GM12878 (cell line): Measurements from ENCODE around the gene PRM2. TPM values are rescaled to one million over a fixed set of nuclear protein-coding genes. Genes with fewer than 3 reads are reported as not detected.

ENCODE experiments used
- ATF7 ChIP-seq: fragments of 450-650 bp; IDR thresholded peaks from 2 replicates; pipeline ENCODE4 v1.6.1; 2016; ENCODE audit warnings: low read depth, mild to moderate bottlenecking
- BHLHE40 ChIP-seq, 2 experiments: fragments of 450-650 bp in 1 of 2; IDR thresholded peaks; 2 replicates each; pipeline ENCODE4 v1.6.1; 2011 to 2017; ENCODE audit warnings: low read depth in 2 of 2, borderline replicate concordance in 1 of 2, improper control_type of control experiment in 1 of 2, low read length in 1 of 2, mild to moderate bottlenecking in 1 of 2
- CBX5 ChIP-seq: sonication (generic); IDR thresholded peaks from 2 replicates; pipeline ENCODE4 v1.6.1; 2016; ENCODE audit warnings: low read depth, moderate library complexity, mild to moderate bottlenecking, inconsistent platforms
- CHD2 ChIP-seq: IDR thresholded peaks from 2 replicates; pipeline ENCODE4 v1.6.1; 2011; ENCODE audit warnings: low read depth, low read length, improper control_type of control experiment, borderline replicate concordance
- FOXK2 ChIP-seq: fragments of 450-650 bp; IDR thresholded peaks from 2 replicates; pipeline ENCODE4 v1.6.1; 2017; ENCODE audit warnings: mild to moderate bottlenecking, moderate library complexity
- IKZF2 ChIP-seq, 2 experiments: fragments of 450-650 bp; IDR thresholded peaks; 2 replicates each; pipeline ENCODE4 v1.6.1; 2017; ENCODE audit warnings: mild to moderate bottlenecking in 2 of 2, moderate library complexity in 2 of 2
- JUND ChIP-seq: IDR thresholded peaks from 2 replicates; pipeline ENCODE4 v1.6.1; 2012; ENCODE audit warnings: low read depth, mild to moderate bottlenecking, low read length, improper control_type of control experiment, moderate library complexity
- MEF2A ChIP-seq: IDR thresholded peaks from 2 replicates; pipeline ENCODE4 v1.6.1; 2011; ENCODE audit warnings: low read depth, mild to moderate bottlenecking, low read length, moderate library complexity; ENCODE audit not compliant: insufficient read depth
- MEF2B ChIP-seq: fragments of 450-650 bp; IDR thresholded peaks from 2 replicates; pipeline ENCODE4 v1.6.1; 2018; ENCODE audit warnings: mild to moderate bottlenecking, moderate library complexity; ENCODE audit not compliant: partially characterized antibody, poor library complexity, severe bottlenecking
- MTA3 ChIP-seq: IDR thresholded peaks from 2 replicates; pipeline ENCODE4 v1.6.1; 2012; ENCODE audit warnings: low read length, inconsistent platforms, borderline replicate concordance
- NBN ChIP-seq: fragments of 450-650 bp; IDR thresholded peaks from 2 replicates; pipeline ENCODE4 v1.6.1; 2016
- NKRF ChIP-seq: fragments of 450-650 bp; conservative IDR thresholded peaks from 2 replicates; pipeline ENCODE4 v1.6.1; 2017; ENCODE audit warnings: mild to moderate bottlenecking, moderate library complexity
- NRF1 ChIP-seq: conservative IDR thresholded peaks from 2 replicates; pipeline ENCODE4 v1.6.1; 2011; ENCODE audit warnings: mild to moderate bottlenecking, low read depth, low read length, improper control_type of control experiment
- PAX5 ChIP-seq: IDR thresholded peaks from 2 replicates; pipeline ENCODE4 v1.6.1; 2011; ENCODE audit warnings: low read depth, low read length, borderline replicate concordance
- PAX8 ChIP-seq: fragments of 450-650 bp; IDR thresholded peaks from 2 replicates; pipeline ENCODE4 v1.6.1; 2017; ENCODE audit warnings: mild to moderate bottlenecking, moderate library complexity
- PML ChIP-seq: IDR thresholded peaks from 2 replicates; pipeline ENCODE4 v1.6.1; 2012; ENCODE audit warnings: low read length, inconsistent platforms
- POLR2AphosphoS5 ChIP-seq: IDR thresholded peaks from 2 replicates; pipeline ENCODE4 v1.6.1; 2011; ENCODE audit warnings: mild to moderate bottlenecking, low read length, inconsistent platforms
- RAD51 ChIP-seq: fragments of 450-650 bp; IDR thresholded peaks from 2 replicates; pipeline ENCODE4 v1.6.1; 2016; ENCODE audit warnings: moderate library complexity, mild to moderate bottlenecking, inconsistent platforms
- RELA ChIP-seq: fragments of 450-650 bp; IDR thresholded peaks from 2 replicates; pipeline ENCODE4 v1.8.0; 2014; ENCODE audit warnings: borderline replicate concordance; ENCODE audit not compliant: partially characterized antibody
- SRF ChIP-seq, 2 experiments: IDR thresholded peaks; 2 replicates each; pipeline ENCODE4 v1.6.1; 2011; ENCODE audit warnings: low read depth in 2 of 2, low read length in 2 of 2, mild to moderate bottlenecking in 1 of 2, moderate library complexity in 1 of 2
- TCF3 ChIP-seq: IDR thresholded peaks from 2 replicates; pipeline ENCODE4 v1.6.1; 2012; ENCODE audit warnings: low read depth, mild to moderate bottlenecking, low read length, borderline replicate concordance; ENCODE audit not compliant: insufficient read depth
- ZBTB40 ChIP-seq: fragments of 450-650 bp; IDR thresholded peaks from 2 replicates; pipeline ENCODE4 v1.6.1; 2016; ENCODE audit warnings: mild to moderate bottlenecking, moderate library complexity, borderline replicate concordance
- ZZZ3 ChIP-seq: IDR thresholded peaks from 2 replicates; pipeline ENCODE4 v1.6.1; 2011; ENCODE audit warnings: low read depth; ENCODE audit not compliant: control insufficient read depth, insufficient read length
- polyA plus RNA-seq, 11 experiments: library from polyadenylated mRNA; depleted of rRNA in 4 of 11; unstranded in 6 of 11; stranded (reverse) in 5 of 11; fragments of >200 nt; fragmentation: Nextera tagmentation in 4 of 11; fragmentation: Illumina TruSeq in 1 of 11; extraction: Ambion mirVana in 4 of 11; extraction: Trizol in 1 of 11; gene quantifications; 1 replicate in 1 of 11; 2 replicates in 10 of 11; pipeline versions ENCODE4 v1.2.1 to v1.2.3, GENCODE V29; 2011 to 2016; ENCODE audit warnings: inconsistent platforms in 2 of 11, missing spikeins in 2 of 11, low read depth in 1 of 11
- total RNA-seq, 4 experiments: library from RNA; depleted of rRNA in 3 of 4; stranded (reverse); fragments of >200 nt in 3 of 4; fragmentation: Illumina TruSeq in 1 of 4; extraction: Trizol in 1 of 4; gene quantifications; 2 replicates each; pipeline versions ENCODE4 v1.2.1 to v1.2.3, GENCODE V29; 2013 to 2021

The PRM2 gene
- total and polyA plus RNA-seq, 10 of the 15 experiments (the other 5 are each of a cell fraction or from before 2014, with no cell fraction given) = not detected

GRCh38 chr16:11296706-11297491, 20.6 kb upstream of the PRM2 start (continued):
- TF ChIP-seq PAX8 = no peak
- no peak for TF ChIP-seq TCF3
- TF ChIP-seq JUND = no peak
- no peak for TF ChIP-seq MEF2A
- TF ChIP-seq CHD2 = no peak
- TF ChIP-seq RAD51 = no peak
- TF ChIP-seq NKRF = no peak
- TF ChIP-seq MTA3 = peak; percentile 36; the same call in 1 of the 2 replicates
- TF ChIP-seq ZBTB40 = no peak; the same call in 1 of the 2 replicates
- TF ChIP-seq PML = no peak; the same call in 1 of the 2 replicates
- TF ChIP-seq FOXK2 = 0 out of 2 replicates have a peak, but pooled peaks have one; percentile 17
- TF ChIP-seq ZZZ3 = no peak
- 0 out of 2 replicates have a peak, but pooled peaks have one; percentile 42 for TF ChIP-seq PAX5
- no peak for TF ChIP-seq NRF1
- no peak for TF ChIP-seq NBN
- TF ChIP-seq CBX5 = no peak
- TF ChIP-seq ATF7 = no peak
- TF ChIP-seq MEF2B = no peak
- no peak for TF ChIP-seq RELA
- peak; percentile 90 to 92 for TF ChIP-seq BHLHE40 (IDR thresholded peaks at IDR 0.05; ENCODE audit: borderline replicate concordance in 1 of 2, low read depth in 2 of 2, low read length in 1 of 2)
- TF ChIP-seq SRF (IDR thresholded peaks at IDR 0.05; ENCODE audit: low read depth in 2 of 2, low read length in 2 of 2) = no peak
- no peak for TF ChIP-seq POLR2AphosphoS5
- no peak for TF ChIP-seq IKZF2 (IDR thresholded peaks at IDR 0.05)
